HG03354 (cell line): ENCODE data around the gene DNAJC24.

ENCODE experiments used
- ATAC-seq: cut with Tn5 transposase; IDR thresholded peaks from one replicate; pipeline ENCODE4 v1.9.1; 2021; ENCODE audit warnings: mild to moderate bottlenecking; ENCODE audit not compliant: unreplicated experiment, poor library complexity, severe bottlenecking

Gene DNAJC24

GRCh38 chr11:31478223-31478590 is 108.5 kb downstream of the DNAJC24 start:
- no peak for ATAC-seq

GRCh38 chr11:31479066-31479465 is 109.4 kb downstream of the DNAJC24 start:
- ATAC-seq: no peak

GRCh38 chr11:31480930-31481329 is 111.3 kb downstream of the DNAJC24 start:
- ATAC-seq: no peak
